ENCODE data around the gene NARS2.
"Not testable (repeated sequence)": the region's sequence is repeated elsewhere in the genome, so short reads cannot be mapped to it uniquely, and the experiment has no call there.

NARS2 gene

DNA sequence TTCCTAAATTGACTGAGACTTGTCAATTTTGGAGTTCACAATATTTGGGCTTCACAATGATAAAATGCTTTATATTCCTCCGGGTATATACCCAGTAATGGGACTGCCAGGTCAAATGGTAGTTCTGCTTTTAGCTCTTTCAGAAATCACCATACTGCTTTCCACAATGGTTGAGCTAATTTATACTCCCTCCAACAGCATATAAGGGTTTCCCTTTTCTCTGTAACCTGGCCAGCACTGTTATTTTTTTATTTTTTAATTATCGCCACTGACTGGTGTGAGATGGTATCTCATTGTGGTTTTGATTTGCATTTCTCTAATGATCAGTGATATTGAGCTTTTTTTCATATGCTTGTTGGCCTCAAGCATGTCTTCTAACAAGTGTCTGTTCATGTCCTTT lies 21.8 kb downstream of the NARS2 start:
- no peaks in the 10 kb centered on the region for H3K4me1 ChIP-seq (ENCODE audit: control insufficient read depth in 1 of 2, insufficient read depth in 1 of 2, low read depth in 1 of 2, low read length in 1 of 2)
- no peaks in the 10 kb centered on the region for H3K9me3 ChIP-seq
- no peak overlapping the region for H3K27ac ChIP-seq
- no peak overlapping the region for H3K4me3 ChIP-seq (ENCODE audit: low read depth in 1 of 2, low read length in 1 of 2)
- no peak for TF ChIP-seq CTCF (IDR thresholded peaks at IDR 0.05)
- H3K27me3 ChIP-seq, result no peaks in the 10 kb centered on the region
- no peaks in the 10 kb centered on the region for H3K36me3 ChIP-seq

DNA sequence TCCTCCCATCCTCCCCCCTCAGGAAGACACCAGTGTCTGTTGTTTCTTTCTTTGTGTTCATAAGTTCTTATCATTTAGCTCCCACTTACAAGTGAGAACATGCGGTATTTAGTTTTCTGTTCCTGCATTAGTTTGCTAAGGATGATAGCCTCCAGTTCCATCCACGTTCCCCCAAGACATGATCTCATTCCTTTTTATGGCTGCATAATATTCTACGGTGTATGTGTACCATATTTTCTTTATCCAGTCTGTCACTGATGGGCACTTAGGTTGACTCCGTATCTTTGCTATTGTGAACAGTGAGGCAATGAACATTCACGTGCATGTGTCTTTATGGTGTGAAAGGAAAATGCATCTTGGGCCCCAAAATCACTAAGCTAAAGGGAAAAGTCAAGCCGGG lies 22.5 kb downstream of the NARS2 start:
- H3K36me3 ChIP-seq; H3K4me1 ChIP-seq (ENCODE audit: control insufficient read depth in 1 of 2, insufficient read depth in 1 of 2, low read depth in 1 of 2, low read length in 1 of 2); H3K9me3 ChIP-seq; H3K27me3 ChIP-seq; H3K4me3 ChIP-seq (ENCODE audit: low read depth in 1 of 2, low read length in 1 of 2); H3K27ac ChIP-seq: not testable (repeated sequence)

DNA sequence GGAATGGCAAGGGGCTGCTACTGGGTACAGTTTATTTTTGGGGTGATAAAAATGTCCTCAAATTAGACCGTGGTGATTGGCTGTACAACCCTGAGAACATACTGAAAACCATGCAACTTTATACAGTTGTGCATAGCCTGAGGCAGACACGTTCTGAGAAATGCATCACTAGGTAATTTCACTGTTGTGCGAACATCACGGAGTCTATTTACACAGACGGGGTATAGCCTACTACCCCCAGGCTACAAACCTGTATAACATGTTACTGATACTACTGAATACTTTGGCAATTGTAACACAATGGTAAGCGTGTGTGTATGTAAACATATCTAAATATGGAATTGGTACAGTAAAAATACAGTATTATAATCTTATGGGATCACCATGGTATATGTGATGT lies 23.6 kb downstream of the NARS2 start:
- Histone ChIP-seq H3K27me3 (no peaks in the 10 kb centered on the region), H3K4me1 (ENCODE audit: control insufficient read depth in 1 of 2, insufficient read depth in 1 of 2, low read depth in 1 of 2, low read length in 1 of 2) (no peaks in the 10 kb centered on the region), H3K9me3 (no peaks in the 10 kb centered on the region), H3K4me3 (ENCODE audit: low read depth in 1 of 2, low read length in 1 of 2) (no peak overlapping the region), H3K27ac (no peak overlapping the region), H3K36me3 (no peaks in the 10 kb centered on the region)
- no peak for TF ChIP-seq CTCF (IDR thresholded peaks at IDR 0.05)

DNA sequence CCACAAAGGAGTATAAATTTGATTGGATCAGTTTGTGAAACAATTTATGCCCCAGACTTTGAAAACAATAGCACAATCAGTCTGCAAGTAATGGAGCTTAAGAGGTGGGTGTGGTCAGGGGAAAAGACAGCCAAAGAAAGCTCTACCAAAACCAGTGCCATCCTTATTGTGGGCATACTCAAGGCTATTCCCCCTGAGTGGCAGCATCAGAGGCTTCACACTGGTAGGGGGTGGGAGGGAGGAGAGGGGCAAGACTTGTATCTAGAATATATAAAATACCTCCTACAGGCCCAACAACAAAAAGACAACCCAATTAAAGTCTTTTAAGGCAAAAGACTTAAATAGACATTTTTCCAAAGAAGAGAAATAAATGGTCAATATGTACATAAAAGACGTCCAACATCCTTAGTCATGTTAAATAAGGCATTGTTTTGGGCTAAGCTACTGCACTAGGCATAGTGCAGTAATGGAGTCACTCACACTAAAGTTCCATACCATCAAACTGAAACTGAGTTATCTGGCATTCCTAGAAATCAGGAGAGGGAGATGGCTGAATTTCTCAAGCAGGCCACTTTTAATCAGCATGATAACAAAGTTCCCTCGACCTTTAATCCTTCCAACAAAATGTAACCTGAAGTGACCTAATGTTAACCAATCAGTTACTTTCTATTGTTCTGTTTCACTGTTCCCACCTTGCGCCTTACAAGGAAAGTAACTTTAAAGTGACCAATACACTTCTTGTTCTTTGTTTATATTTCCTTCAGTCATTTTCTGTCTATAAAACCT lies 24.8 kb downstream of the NARS2 start:
- H3K4me3 ChIP-seq (ENCODE audit: low read depth in 1 of 2, low read length in 1 of 2), result no peak overlapping the region
- H3K27ac ChIP-seq, result no peak overlapping the region
- TF ChIP-seq CTCF (IDR thresholded peaks at IDR 0.05), result no peak
- H3K9me3 ChIP-seq, result no peaks in the 10 kb centered on the region
- H3K36me3 ChIP-seq, result no peaks in the 10 kb centered on the region
- no peaks in the 10 kb centered on the region for H3K27me3 ChIP-seq
- no peaks in the 10 kb centered on the region for H3K4me1 ChIP-seq (ENCODE audit: control insufficient read depth in 1 of 2, insufficient read depth in 1 of 2, low read depth in 1 of 2, low read length in 1 of 2)

GRCh38 chr11:78548911-78549590 lies 25.6 kb downstream of the NARS2 start:
- Histone ChIP-seq H3K4me1 (ENCODE audit: control insufficient read depth in 1 of 2, insufficient read depth in 1 of 2, low read depth in 1 of 2, low read length in 1 of 2) (no peaks in the 10 kb centered on the region), H3K27me3 (no peaks in the 10 kb centered on the region), H3K36me3 (no peaks in the 10 kb centered on the region), H3K9me3 (no peaks in the 10 kb centered on the region), H3K27ac (no peak overlapping the region), H3K4me3 (ENCODE audit: low read depth in 1 of 2, low read length in 1 of 2) (no peak overlapping the region)
- TF ChIP-seq CTCF (IDR thresholded peaks at IDR 0.05), result no peak
